Astrocyte (in vitro differentiated cells and primary cell): ENCODE measurements around the gene SYT7. TPM values are rescaled to one million over a fixed set of nuclear protein-coding genes. Genes with fewer than 3 reads are reported as not detected.

Experiments
- DNase-seq: peaks from one replicate; pipeline ENCODE4 v3.0.0-alpha.2; 2010; ENCODE audit warnings: low read depth
- FAIRE-seq: peaks from 2 replicates; lab custom pipeline; 2011; peaks lifted over from hg19 to GRCh38; lab: Jason Lieb, UNC
- H2AFZ ChIP-seq: 2 replicates; pipeline ENCODE4 v1.6.0; 2012; ENCODE audit warnings: low read depth, low read length, inconsistent platforms
- H3K27ac ChIP-seq: 2 replicates; pipeline ENCODE4 v1.5.1; 2011; ENCODE audit warnings: low read depth, low read length, inconsistent platforms
- H3K27me3 ChIP-seq: 2 replicates; pipeline ENCODE4 v1.6.0; 2011; ENCODE audit warnings: low read length, inconsistent platforms; ENCODE audit not compliant: insufficient read depth
- H3K36me3 ChIP-seq: 2 replicates; pipeline ENCODE4 v1.5.1; 2011; ENCODE audit warnings: low read length, inconsistent platforms; ENCODE audit not compliant: insufficient read depth
- H3K4me1 ChIP-seq: 2 replicates; pipeline ENCODE4 v1.5.1; 2011; ENCODE audit warnings: low read length, inconsistent platforms; ENCODE audit not compliant: insufficient read depth
- H3K4me2 ChIP-seq: 2 replicates; pipeline ENCODE4 v1.6.0; 2012; ENCODE audit warnings: low read length, inconsistent platforms
- H3K4me3 ChIP-seq: 2 replicates; pipeline ENCODE4 v1.5.1; 2011; ENCODE audit warnings: low read depth, mild to moderate bottlenecking, low read length, inconsistent platforms; ENCODE audit not compliant: insufficient read depth
- H3K79me2 ChIP-seq: 2 replicates; pipeline ENCODE4 v1.6.0; 2012; ENCODE audit warnings: mild to moderate bottlenecking, low read length, inconsistent platforms; ENCODE audit not compliant: insufficient read depth
- H3K9ac ChIP-seq: 2 replicates; pipeline ENCODE4 v1.6.0; 2012; ENCODE audit warnings: mild to moderate bottlenecking, low read length, inconsistent platforms
- H3K9me3 ChIP-seq: 2 replicates; pipeline ENCODE4 v1.5.1; 2012; ENCODE audit warnings: low read depth, mild to moderate bottlenecking, low read length, inconsistent platforms; ENCODE audit not compliant: insufficient read depth
- H4K20me1 ChIP-seq: 2 replicates; pipeline ENCODE4 v1.6.0; 2012; ENCODE audit warnings: low read length, inconsistent platforms; ENCODE audit not compliant: insufficient read depth
- H3K27ac Mint-ChIP-seq: one replicate; pipeline ENCODE4 v1.8.0; 2021; ENCODE audit warnings: mild to moderate bottlenecking, mixed read lengths; ENCODE audit not compliant: unreplicated experiment
- H3K27me3 Mint-ChIP-seq: one replicate; pipeline ENCODE4 v1.8.0; 2021; ENCODE audit warnings: low read depth, mixed read lengths; ENCODE audit not compliant: unreplicated experiment
- H3K36me3 Mint-ChIP-seq: one replicate; pipeline ENCODE4 v1.8.0; 2021; ENCODE audit warnings: low read depth, mixed read lengths; ENCODE audit not compliant: unreplicated experiment
- H3K4me1 Mint-ChIP-seq: one replicate; pipeline ENCODE4 v1.8.0; 2021; ENCODE audit warnings: low read depth, mixed read lengths; ENCODE audit not compliant: unreplicated experiment
- H3K4me3 Mint-ChIP-seq: one replicate; pipeline ENCODE4 v1.8.0; 2021; ENCODE audit warnings: mild to moderate bottlenecking, moderate library complexity, mixed read lengths; ENCODE audit not compliant: unreplicated experiment
- H3K9me3 Mint-ChIP-seq: one replicate; pipeline ENCODE4 v1.8.0; 2021; ENCODE audit warnings: mild to moderate bottlenecking, mixed read lengths; ENCODE audit not compliant: unreplicated experiment
- CTCF ChIP-seq: IDR thresholded peaks from 2 replicates; pipeline ENCODE4 v1.5.1; 2011; ENCODE audit warnings: low read depth, mild to moderate bottlenecking, inconsistent platforms, low read length, moderate library complexity; ENCODE audit not compliant: insufficient read depth
- EZH2 ChIP-seq: IDR thresholded peaks from 2 replicates; pipeline ENCODE4 v1.6.1; 2012; ENCODE audit warnings: mild to moderate bottlenecking, low read length, inconsistent platforms; ENCODE audit not compliant: insufficient read depth
- total RNA-seq: library from RNA; stranded (reverse); gene quantifications from 2 replicates; pipeline ENCODE4 v1.2.1, GENCODE V29; 2021

Gene SYT7
- total RNA-seq, 1 donor from 2014 or later = 3.7 TPM

- Mint-ChIP-seq H3K9me3 (peaks cover 2% of the 10 kb centered on the region), H3K27ac (no peak overlapping the region), H3K4me1 (no peaks in the 10 kb centered on the region), H3K27me3 (peaks cover 30% of the 10 kb centered on the region), H3K36me3 (peaks cover 9% of the 10 kb centered on the region), H3K4me3 (no peak overlapping the region)
- Histone ChIP-seq H3K4me1 (peaks cover 3% of the 10 kb centered on the region), H3K4me3 (no peak overlapping the region), H3K4me2 (no peak overlapping the region), H3K79me2 (no peaks in the 10 kb centered on the region), H3K27me3 (no peaks in the 10 kb centered on the region), H3K9ac (no peak overlapping the region), H4K20me1 (no peaks in the 10 kb centered on the region), H2AFZ (no peak overlapping the region), H3K36me3 (no peaks in the 10 kb centered on the region), H3K27ac (no peak overlapping the region), H3K9me3 (no peaks in the 10 kb centered on the region)
- FAIRE-seq (no peak), DNase-seq (no peak)
- no peak for TF ChIP-seq EZH2
- TF ChIP-seq CTCF = no peak
Observed at GRCh38 chr11:61547246-61547645, 33.6 kb downstream of the SYT7 start.

GRCh38 chr11:61546663-61547062 lies 34.2 kb downstream of the SYT7 start:
- peaks cover 3% of the 10 kb centered on the region for H3K4me1 Mint-ChIP-seq
- Histone ChIP-seq H3K27ac (no peak overlapping the region), H3K9me3 (no peaks in the 10 kb centered on the region), H3K4me2 (no peak overlapping the region), H3K27me3 (no peaks in the 10 kb centered on the region), H3K79me2 (no peaks in the 10 kb centered on the region), H2AFZ (no peak overlapping the region), H3K4me1 (no peaks in the 10 kb centered on the region), H4K20me1 (no peaks in the 10 kb centered on the region), H3K4me3 (no peak overlapping the region), H3K9ac (no peak overlapping the region), H3K36me3 (no peaks in the 10 kb centered on the region)
- peaks cover 33% of the 10 kb centered on the region for H3K27me3 Mint-ChIP-seq
- DNase-seq = no peak
- peaks cover 9% of the 10 kb centered on the region for H3K36me3 Mint-ChIP-seq
- no peak for TF ChIP-seq CTCF
- no peak for TF ChIP-seq EZH2
- peaks cover 2% of the 10 kb centered on the region for H3K9me3 Mint-ChIP-seq
- H3K27ac Mint-ChIP-seq = no peak overlapping the region
- no peak overlapping the region for H3K4me3 Mint-ChIP-seq
- FAIRE-seq = no peak

DNA sequence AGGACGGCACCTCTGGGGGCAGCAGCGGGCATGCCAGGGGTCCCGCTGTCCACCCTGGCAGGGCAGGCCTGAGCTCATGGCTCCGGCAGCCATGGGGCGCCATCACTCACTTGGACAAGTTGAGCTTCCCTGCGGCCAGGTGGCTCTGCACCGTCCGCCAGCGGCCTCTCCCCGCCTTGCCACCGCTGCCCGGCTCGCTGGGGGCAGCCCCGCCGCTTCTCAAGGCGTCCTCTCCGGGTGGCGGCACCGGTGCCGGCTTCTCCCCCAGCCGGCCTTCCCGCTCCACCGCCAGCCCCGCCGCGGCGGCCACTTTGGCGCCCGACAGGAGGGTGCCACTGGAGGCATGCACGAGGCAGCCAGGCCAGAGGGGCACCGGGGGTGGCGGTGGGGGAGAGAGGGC lies 35.0 kb downstream of the SYT7 start:
- Histone ChIP-seq H3K9ac (no peak overlapping the region), H3K27ac (no peak overlapping the region), H4K20me1 (no peaks in the 10 kb centered on the region), H3K4me1 (no peaks in the 10 kb centered on the region), H3K4me2 (no peak overlapping the region), H2AFZ (no peak overlapping the region), H3K4me3 (no peak overlapping the region), H3K79me2 (no peaks in the 10 kb centered on the region), H3K9me3 (no peaks in the 10 kb centered on the region), H3K36me3 (no peaks in the 10 kb centered on the region), H3K27me3 (no peaks in the 10 kb centered on the region)
- Mint-ChIP-seq H3K27ac (no peak overlapping the region), H3K27me3 (peaks cover 31% of the 10 kb centered on the region), H3K4me3 (no peak overlapping the region), H3K4me1 (peaks cover 5% of the 10 kb centered on the region), H3K9me3 (peaks cover 2% of the 10 kb centered on the region), H3K36me3 (peaks cover 9% of the 10 kb centered on the region)
- FAIRE-seq = no peak
- TF ChIP-seq EZH2 = no peak
- TF ChIP-seq CTCF = no peak
- no peak for DNase-seq
